GM18861 (cell line): ENCODE measurements around the gene ARNT2.

Experiments
- ATAC-seq: cut with Tn5 transposase; IDR thresholded peaks from one replicate; pipeline ENCODE4 v1.9.1; 2021; ENCODE audit not compliant: unreplicated experiment

The ARNT2 gene

DNA sequence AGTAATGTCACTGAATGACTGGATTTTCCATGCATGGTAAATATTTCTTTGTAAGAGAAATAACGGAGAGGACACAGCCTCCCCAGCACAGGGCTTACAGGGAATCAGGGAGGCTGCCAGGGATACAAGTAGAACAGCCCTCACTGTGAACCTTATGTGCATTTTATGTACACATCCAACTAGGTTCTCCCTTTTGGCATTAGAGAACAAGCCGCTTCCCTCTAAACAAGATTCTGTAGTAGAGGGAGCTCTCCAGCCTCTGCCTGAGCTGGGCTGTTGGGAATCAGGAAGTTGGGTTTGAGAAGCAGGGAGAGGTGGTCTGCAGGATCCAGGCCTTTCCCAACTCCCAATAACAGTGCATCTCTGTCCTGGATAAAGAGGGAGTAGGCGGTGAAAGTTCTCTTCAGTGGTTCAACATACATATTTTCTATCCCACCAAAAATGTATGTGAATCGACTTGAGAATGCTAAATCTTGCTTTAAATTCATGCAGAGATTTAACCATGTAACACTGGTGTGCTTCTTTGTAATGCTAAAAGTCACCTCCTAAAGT, 83.7 kb downstream of the ARNT2 start:
- ATAC-seq = no peak

DNA sequence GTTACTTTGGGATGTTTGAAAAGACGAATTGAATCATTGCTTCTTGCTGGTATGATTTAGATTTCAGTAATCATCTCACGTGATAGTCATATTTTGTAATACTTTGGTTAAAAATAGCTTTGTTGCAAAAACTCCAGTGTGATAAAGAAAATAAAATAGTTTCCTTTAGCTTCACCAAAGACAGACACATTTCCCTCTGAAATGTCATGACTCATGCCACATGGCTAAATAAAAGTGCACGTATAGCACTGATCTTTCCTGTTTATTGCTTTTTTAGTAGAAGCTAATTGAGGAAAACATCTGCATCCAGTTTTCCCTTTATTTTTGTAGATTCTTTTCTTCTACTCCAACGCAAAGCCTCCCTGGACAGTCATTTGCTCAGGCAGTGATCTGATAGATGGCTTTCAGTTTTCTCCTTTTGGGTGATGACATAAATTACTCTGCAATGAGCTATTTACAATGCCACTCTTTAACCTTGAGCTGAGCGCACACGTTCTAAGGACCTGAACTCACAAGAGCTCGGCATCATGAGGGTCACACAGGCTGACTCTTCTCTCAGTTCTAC, 84.9 kb downstream of the ARNT2 start:
- no peak for ATAC-seq

DNA sequence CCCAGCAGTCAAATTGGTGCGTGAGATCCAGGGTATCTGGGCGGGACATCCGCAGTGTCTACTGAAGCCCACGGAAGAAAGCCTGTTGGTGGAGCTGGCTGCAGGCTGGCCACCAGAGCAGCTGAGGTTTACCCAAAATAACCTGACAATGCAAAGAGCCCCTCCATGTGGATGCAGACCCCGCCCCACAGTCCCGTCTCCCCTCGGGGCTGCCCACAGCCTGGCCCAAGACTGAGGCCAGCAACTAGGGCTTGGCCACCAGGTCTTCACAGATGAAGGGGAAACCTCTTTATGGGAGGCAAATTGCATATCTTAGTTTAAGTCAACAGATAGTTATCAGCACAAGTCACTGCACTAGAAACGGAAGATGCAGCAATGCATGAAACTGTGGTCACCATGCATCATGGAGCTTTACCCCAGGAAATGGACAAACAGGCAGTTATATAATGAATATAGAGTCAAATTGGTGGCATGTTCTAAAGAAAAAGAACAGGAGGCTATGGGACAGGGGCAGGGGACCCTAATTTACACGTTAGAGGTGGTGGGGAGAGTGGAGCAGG, 86.3 kb downstream of the ARNT2 start:
- no peak for ATAC-seq

DNA sequence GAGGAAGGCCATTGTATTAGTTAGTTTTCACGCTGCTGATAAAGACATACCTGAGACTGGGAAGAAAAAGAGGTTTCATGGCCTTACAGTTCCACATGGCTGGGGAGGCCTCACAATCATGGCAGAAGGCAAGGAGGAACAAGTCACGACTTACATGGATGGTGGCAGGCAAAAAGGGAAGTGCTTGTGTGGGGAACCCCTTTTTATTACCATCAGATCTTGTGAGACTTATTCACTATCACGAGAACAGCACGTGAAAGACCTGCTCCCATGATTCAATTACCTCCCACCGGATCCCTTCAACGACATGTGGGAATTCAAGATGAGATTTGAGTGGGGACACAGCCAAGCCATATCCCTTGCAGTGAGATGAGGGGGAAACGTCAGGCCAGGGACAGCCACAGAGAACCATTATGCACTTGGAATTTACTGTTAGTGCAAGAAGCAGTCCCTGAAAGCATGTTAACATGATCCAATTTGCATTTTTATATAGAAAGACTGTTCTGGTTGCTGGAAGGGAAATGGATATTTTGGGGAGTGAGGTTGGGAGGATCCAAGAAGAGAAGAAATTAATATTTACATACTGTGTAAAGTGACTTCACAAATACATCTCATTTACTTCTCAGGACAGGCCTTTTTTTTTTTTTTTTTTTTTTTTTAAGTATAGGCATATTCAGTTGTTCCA, 87.1 kb downstream of the ARNT2 start:
- ATAC-seq = no peak

DNA sequence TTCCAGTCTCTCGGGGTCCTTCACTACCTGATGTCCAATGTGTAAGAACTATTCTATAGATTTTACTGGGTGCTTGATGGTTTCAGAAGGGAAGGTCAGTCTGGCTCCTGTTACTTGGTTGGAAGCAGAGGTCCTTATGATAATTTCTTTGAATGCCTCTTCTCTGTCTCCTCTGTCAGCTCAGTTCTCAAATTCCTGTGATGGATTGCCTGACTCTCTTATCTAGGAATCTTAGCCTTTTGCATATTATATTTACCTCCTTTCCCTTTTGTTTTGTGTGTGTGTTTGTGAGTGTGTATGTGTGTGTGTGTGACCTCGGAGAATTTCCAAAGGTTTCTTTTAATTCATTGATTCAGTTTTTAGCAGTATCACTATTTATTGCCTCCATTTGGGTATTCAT, 88.2 kb downstream of the ARNT2 start:
- no peak for ATAC-seq

DNA sequence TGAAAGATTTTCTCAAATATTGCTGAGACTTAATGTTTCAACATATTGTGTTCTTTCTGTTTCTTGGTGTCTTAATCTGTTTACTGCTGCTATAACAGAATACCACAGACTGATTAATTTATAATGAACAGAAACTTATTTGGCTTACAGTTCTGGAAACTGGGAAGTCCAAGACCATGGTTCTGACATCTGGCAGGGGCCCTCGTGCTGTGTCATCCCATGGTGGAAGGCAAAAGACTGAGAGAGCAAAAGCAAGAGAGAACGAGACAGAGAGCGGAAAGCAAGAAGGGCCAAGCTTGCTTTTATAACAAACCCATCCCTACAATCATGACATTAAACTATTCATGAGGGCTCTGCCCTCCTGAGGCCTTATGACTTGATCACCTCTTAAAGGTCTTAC, 88.7 kb downstream of the ARNT2 start:
- ATAC-seq = no peak

DNA sequence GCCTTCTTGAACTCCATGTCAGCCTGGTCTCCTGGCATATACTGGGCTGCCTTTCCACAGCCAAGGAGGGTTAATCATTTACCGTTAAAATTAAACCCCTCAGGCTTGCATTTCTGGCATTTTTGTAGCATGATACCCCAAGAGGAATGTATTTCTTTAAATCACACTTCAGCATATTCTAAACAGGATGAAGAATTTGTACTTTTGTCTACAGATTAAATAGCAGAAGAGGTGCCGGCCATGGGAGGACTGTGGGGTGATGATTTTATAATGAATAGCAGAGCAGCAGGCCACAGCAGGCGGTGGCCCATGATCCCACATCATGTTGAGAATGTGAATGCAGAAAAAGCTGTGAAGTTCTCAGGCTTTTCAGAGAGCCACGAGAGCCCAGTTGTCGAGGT, 90.2 kb downstream of the ARNT2 start:
- ATAC-seq = no peak

DNA sequence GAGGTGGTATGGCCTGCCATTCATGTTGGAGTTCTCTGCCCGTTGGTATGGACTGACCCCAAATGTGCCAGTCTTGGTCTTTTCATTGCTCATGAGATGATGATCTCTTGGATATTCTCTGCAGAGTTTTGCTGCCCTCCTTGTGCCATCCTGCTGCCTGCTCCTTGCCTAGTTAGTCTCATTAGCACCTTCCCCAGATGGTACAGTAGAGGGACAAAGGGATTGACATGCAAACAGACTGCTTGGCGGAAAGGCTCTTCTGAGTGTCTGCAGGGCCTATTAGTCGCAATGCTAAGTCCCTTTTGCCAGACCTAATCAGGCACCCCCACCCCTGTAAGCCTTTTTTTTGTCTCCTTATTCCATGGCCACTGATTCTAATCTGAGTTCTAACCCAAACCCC, 90.6 kb downstream of the ARNT2 start:
- no peak for ATAC-seq

DNA sequence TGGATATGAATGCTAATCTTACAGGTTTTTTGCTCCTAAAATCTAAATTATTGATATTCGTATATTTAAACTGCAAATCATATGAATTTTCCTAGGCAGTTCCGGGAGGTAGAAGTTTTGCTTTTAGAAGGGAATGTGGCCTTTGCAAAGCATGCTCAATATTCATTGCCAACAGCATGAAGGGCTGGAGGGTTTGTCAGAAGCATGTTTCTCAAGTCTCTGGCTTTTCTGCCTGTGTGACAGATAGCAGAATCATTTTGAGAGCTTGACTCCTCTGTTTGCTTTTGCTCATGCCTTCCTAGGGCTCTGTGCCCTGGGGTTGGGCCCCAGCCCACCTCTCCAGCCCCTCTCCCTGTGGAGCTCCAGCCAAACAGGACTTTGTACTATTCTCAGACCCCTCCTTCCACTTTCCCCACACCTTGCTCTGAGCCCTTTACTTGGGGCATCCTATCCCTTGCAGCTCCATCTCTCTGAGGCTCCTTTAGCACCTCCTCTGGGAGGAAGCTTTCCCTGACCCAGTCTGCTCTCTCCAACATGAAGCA, 91.3 kb downstream of the ARNT2 start:
- no peak for ATAC-seq

DNA sequence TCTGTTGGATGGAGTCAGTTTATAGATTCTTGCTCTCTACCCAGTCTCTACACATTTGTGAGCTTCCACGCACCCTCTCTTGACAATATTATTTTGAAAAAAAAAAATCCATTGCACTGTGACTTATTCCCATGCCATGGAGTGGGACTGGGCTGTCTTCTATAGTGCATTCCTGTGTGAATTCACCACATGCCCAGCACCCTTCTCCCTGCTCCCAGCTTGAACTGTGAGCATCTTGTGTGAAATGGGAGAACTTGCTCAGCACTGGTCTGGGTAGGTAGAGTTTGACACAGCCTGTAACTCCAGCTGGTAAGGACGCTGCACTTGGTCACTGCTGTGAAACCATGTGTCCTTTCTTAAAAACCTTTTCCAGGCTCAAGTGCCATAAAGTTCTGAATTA, 91.9 kb downstream of the ARNT2 start:
- no peak for ATAC-seq

DNA sequence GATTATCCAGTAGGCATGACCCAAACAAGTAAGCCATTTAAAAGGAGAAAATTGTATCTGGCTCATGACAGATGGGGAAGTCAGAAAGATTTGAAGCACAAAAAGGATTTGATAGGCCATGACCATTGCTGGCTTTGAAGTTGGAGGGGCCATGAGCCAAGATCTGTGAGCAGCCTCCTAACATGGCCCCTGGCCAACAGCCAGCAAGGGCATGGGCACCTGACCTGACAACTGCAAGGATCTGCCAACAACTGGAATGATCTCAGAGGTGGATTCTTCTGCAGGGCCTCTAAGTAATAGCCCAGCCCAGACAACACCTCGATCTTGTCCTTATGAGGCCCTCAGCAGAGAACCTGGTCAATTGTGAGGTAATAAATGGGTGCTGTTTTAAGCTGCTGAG, 93.0 kb downstream of the ARNT2 start:
- ATAC-seq = no peak

DNA sequence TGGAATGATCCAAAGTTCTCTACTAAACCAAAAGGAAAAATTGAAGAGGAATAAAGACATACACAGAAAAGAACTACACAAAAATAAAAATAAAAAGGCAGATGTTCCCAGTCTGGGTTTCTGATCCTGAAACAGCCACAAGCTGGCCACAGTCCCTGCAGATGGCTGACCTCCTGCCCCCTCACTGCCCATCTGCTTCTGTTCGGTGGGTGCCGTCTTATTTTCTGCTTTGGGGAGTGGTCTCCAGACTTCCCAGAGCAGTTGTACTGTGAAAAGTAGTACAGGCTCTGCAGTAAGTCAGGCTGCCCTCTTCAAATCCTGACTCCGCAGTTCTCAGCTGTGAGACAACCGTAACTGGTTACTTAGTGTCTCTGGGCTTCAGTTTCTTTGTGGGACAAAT, 94.5 kb downstream of the ARNT2 start:
- no peak for ATAC-seq

DNA sequence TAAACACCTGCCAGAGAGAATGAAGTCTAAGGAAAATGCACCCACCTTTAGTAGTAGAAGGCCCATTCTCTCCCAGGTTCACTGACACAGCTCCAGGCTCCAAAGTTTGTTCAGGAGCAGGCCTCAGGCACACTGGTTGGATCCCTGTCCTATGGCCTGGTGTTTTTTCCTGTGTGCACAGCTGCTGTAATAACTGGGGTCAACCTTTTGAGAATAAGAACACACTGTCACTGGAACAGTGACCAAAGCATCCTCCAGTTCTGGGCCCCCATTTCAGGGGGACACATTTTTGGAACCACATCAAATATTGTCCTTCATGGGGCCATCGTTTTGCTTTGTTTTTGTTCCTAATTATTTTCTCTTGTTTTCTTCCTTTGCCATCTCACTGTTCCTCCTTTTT, 95.8 kb downstream of the ARNT2 start:
- no peak for ATAC-seq

DNA sequence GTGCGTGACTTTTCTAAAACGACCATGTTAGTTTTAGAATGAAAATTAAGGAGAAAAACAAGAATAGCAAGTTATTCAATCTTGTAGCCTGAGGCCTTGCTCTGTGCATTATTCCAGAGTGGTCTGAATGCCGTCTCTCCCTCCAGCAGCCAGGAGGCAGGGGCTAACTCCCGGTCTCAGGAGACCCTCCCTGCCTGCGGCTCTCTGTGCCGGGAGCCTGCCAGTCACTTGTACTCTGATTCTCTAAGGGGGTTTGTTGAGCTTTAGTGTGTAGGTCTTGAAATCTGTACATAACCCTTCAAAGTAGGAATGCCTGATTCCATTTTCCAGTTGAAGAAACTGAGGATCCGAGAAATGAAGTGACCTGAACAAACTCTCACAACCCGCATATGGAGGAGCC, 97.3 kb downstream of the ARNT2 start:
- ATAC-seq = no peak

DNA sequence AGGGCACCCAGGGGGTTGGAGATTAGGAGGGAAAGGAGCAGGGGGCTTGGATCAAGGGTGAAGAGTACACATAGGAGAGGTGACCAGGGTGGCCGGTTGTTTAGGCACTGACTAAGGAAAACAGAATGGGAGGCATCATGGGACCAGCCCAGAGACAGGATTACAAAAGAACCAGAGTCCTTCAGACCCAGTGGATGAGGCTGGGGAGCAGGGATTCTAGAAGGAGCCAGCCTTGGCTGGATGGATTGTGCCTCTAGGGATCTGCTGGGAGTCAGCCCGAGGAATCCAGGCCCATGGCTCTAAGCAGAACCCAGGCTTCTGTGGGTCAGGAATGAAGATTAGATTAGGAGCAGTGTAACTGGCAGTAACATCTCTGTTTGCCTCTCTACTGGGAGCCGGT, 98.6 kb downstream of the ARNT2 start:
- ATAC-seq = no peak

DNA sequence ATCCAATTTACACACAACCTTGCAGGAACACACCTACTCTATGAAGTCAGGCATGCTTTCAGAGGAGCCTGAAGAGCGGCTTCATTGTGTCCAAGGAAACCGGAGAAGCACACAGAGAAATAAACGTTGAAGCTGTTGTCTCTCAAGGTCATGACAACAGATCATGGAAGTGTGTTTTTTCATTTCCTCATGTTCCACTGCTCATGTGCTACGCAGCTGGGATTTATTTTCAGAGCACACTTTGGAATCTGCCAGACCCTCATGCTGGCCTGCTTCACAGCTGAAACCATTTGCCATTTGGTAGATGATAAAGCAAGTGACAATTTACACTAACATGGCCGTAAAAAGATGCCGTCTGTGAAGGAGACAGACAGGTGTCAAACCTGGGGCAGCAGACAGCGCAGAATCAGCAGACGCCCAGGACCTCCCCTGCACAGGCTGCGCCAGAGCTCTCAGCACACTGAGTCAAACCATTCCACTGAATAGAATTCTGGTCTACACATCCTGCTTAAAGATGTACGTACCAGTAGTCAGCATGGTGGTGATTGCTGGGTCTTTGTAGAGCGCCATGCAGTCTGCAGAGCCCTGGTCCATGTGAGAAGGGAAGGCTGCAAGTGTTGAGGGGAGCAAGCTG, 99.3 kb downstream of the ARNT2 start:
- ATAC-seq = no peak

DNA sequence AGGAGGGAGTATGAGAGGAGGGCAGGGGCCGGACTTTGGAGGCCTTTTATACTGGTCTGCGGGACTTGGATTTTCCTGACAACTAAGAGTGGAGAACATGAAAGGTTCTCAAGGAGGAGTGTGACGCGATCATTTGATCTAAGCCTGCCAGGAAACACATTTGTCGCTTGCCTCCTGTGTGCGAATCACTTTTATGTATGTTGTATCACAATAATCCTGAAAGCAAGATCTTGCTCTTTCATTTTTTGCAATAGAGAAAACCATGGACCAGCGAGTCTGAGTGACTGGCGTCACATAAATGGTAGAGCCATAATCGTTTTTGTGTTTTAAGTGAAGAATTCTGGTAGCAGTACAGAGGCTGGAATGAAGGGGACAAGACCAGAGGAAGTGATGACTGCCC, 100.7 kb downstream of the ARNT2 start:
- ATAC-seq = no peak

DNA sequence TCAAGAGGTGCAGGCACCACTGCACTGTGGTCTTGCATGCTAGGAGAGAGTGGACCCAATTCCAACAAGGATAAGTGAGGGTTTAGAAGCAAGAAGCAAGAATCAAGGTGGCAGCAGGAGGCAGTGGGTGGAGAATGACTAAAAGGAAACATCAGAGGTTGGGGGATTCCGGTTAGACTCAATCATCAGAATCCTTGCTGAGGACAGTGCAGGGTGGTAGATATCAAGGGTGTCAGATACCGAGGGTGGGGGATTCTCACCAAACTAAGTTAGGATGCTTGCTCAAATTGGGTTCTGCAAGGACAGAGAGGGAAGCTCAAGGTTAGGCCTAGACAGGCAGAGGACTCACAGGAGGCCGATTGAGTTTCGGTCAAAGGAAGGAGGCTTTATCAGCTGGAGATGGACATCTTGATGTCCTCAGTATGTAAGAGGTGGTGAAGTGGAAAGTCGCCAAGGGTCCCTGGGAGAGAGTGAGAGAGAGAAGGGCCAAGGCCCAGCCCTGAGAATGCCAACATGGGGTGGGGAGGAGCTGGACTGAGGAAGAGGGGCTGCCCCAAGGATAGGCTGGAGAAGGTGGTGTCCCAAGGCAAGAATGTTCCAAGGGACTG, 102.2 kb downstream of the ARNT2 start:
- no peak for ATAC-seq

DNA sequence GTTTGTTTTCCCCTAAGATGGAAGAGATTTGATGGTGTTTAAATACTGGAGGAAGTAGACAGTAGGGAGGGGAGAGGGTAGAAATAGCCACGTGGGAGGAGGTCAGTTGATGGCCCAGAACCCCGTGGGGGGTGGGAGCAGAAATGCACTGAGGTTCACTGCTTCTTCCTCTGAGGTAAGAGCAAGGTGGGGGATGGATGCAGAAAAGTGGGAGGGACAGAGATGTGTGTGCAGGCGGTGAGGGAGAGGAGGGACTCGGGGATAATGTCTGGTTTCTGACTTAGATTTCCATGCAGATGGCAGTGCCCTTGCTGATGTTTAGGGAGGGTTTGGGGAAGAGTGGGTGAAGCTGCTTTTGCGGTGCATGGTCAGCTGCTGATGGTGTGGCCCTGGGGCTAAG, 102.9 kb downstream of the ARNT2 start:
- ATAC-seq = no peak

DNA sequence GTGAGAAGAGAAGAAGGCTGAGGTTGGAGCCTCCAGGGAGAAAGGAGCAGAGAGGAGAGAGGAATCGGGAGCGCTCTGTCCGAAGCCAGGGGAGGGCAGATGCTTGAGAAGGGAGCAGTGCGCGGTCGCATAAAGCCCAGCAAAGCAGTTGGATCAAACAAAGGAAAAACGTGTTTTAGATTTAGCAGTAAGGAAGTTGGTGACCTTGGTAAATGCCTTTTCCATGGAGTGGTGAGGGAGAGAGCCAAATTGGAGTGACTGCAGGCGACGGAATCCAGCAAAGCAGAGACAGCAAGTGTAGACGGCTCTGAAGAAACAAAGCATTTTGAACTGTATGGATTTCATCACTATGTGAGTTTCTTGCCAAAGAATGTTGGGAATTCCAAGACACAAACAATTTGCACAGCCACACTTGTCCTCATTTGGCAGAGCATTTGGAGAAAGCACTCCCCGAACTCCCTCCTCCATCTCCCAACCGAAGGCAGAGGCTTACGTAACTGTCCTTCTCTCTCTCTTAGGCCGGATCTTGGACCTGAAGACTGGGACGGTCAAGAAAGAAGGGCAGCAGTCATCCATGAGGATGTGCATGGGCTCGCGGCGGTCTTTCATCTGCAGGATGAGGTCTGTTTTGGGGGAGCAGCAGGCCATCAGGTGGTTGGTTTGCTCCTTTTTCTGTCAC, 103.6 kb downstream of the ARNT2 start:
- no peak for ATAC-seq

DNA sequence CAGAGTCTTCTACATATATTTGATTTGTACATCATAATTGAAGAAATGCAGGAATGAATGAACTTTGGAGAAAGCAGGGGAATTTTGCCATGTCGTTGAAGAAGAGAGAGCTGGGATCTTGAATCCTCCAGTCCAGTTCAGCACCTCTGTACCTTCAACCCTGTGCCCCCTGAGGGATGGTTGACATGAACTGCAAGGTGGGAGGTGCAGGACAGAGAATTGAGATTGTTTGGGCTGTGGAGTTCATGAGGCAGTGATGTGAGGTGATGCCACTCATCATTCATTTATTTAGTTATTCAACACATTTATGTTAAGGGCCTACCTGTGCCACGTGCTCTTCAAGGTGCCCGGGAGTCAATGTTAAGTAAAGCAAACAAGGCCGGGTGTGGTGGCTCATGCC, 104.6 kb downstream of the ARNT2 start:
- no peak for ATAC-seq
